Measurements from ENCODE around the gene QPCTL. TPM values are rescaled to one million over a fixed set of nuclear protein-coding genes. Genes with fewer than 3 reads are reported as not detected.
A peak's percentile ranks its signal among the peaks of the same experiment; 100 is the strongest.

The QPCTL gene
- total and polyA plus RNA-seq, 9 of the 15 experiments (the other 6 are each of a cell fraction or from before 2014, with no cell fraction given): 0.99 to 31.3 (median 12.7) TPM

- TF ChIP-seq, protein P1, sequence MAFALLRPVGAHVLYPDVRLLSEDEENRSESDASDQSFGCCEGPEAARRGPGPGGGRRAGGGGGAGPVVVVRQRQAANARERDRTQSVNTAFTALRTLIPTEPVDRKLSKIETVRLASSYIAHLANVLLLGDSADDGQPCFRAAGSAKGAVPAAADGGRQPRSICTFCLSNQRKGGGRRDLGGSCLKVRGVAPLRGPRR (CRISPR knock-in tag; IDR thresholded peaks at IDR 0.05): no peak
- TF ChIP-seq ZNF253 (CRISPR knock-in tag; conservative IDR thresholded peaks at IDR 0.05) (no peak), PTBP1 (IDR thresholded peaks at IDR 0.05; ENCODE audit: low read depth, low read length) (no peak), CSDE1 (IDR thresholded peaks at IDR 0.05) (no peak), ZBTB7A (IDR thresholded peaks at IDR 0.05; ENCODE audit: borderline replicate concordance, control insufficient read depth, low read depth, low read length) (peak; percentile 15; the same call in 1 of the 2 replicates), SMARCA4 (IDR thresholded peaks at IDR 0.05) (no peak; the same call in 1 of the 2 replicates), TFAM (CRISPR knock-in tag; conservative IDR thresholded peaks at IDR 0.05) (no peak), RERE (CRISPR knock-in tag; IDR thresholded peaks at IDR 0.05; ENCODE audit: borderline replicate concordance) (no peak), STAT5B (CRISPR knock-in tag; IDR thresholded peaks at IDR 0.05) (no peak), NKRF (IDR thresholded peaks at IDR 0.05; ENCODE audit: borderline replicate concordance) (peak; percentile 80), RFX7 (CRISPR knock-in tag; IDR thresholded peaks at IDR 0.05) (no peak), RHOXF2B (CRISPR knock-in tag; conservative IDR thresholded peaks at IDR 0.05) (no peak), YBX1 (IDR thresholded peaks at IDR 0.05) (no peak)
- TF ChIP-seq, protein P2, sequence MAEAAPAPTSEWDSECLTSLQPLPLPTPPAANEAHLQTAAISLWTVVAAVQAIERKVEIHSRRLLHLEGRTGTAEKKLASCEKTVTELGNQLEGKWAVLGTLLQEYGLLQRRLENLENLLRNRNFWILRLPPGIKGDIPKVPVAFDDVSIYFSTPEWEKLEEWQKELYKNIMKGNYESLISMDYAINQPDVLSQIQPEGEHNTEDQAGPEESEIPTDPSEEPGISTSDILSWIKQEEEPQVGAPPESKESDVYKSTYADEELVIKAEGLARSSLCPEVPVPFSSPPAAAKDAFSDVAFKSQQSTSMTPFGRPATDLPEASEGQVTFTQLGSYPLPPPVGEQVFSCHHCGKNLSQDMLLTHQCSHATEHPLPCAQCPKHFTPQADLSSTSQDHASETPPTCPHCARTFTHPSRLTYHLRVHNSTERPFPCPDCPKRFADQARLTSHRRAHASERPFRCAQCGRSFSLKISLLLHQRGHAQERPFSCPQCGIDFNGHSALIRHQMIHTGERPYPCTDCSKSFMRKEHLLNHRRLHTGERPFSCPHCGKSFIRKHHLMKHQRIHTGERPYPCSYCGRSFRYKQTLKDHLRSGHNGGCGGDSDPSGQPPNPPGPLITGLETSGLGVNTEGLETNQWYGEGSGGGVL (CRISPR knock-in tag; IDR thresholded peaks at IDR 0.05): no peak
- TF ChIP-seq, protein P3, sequence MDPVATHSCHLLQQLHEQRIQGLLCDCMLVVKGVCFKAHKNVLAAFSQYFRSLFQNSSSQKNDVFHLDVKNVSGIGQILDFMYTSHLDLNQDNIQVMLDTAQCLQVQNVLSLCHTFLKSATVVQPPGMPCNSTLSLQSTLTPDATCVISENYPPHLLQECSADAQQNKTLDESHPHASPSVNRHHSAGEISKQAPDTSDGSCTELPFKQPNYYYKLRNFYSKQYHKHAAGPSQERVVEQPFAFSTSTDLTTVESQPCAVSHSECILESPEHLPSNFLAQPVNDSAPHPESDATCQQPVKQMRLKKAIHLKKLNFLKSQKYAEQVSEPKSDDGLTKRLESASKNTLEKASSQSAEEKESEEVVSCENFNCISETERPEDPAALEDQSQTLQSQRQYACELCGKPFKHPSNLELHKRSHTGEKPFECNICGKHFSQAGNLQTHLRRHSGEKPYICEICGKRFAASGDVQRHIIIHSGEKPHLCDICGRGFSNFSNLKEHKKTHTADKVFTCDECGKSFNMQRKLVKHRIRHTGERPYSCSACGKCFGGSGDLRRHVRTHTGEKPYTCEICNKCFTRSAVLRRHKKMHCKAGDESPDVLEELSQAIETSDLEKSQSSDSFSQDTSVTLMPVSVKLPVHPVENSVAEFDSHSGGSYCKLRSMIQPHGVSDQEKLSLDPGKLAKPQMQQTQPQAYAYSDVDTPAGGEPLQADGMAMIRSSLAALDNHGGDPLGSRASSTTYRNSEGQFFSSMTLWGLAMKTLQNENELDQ (CRISPR knock-in tag; IDR thresholded peaks at IDR 0.05; ENCODE audit: borderline replicate concordance): no peak
Observed at GRCh38 chr19:45730368-45731288, 38.2 kb downstream of the QPCTL start, which contains the start of gene FBXO46 (continued).

Measured in K562 (cell line).